Measurements from ENCODE around the gene SMC6. TPM values are rescaled to one million over a fixed set of nuclear protein-coding genes. Genes with fewer than 3 reads are reported as not detected.

The SMC6 gene
- polyA plus RNA-seq, 1 of the 3 experiments (the other 2 are of a cell fraction): 6.5 TPM

DNA sequence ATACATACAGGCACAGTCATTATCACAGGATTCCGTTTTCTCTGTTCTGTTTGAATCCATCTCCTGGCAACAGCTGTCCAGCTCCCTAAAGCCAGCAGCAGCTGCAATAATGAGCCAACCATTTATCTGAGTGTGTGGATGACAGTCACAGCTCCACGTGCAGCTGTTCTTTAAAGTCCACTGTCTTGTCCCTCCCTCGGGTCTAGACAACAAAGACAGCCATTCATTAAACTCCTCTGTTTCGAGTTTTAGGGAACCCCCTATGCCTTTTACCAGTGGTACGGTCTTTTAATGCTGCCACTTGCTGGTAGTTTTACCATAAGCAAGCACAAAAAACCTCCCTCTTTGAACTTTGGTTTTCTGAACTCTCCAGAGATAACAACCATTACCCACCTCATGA lies 46.6 kb upstream of the SMC6 start:
- no peak overlapping the region for H3K4me2 ChIP-seq

DNA sequence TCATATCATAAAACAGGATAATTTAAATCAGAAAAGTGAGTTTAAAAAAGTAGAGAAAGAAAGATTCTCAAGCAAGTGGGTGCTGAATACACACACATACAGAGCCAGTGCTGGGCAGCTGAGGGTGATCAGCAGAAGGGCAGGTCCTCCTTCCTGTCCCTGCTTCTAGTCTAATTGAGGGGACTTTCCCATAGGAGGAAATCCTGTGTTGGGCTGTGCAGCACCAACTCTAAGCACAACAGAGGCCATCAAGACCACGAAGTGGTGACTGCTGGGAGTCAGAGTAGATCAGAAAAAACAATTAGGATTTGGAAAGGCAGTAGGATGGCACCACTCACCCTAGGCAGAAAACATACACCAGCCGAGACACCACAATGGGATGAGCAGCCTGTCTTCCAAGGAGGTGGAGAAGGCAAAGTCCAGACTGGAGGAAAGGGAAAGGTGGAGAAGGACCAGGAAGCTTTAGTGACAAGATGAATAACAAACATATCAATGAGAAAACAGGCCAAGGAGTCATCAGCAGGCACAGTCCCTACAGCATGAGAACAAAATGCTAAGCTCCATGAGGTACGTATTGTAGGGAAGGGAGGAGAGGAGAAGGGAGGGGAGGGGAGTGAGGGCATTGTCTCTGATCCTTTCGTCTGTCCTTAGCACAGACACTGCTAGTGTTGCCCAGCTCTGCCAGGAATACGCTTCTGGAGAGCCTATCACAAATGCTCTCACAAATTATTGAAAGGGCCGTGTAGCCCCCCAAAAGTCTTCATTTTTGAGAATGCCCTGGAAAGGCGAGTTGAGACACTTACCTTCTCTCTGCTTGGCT lies 45.9 kb upstream of the SMC6 start:
- Histone ChIP-seq H3K9ac (no peak overlapping the region), H3K79me2 (ENCODE audit: insufficient read depth) (no peaks in the 10 kb centered on the region), H4K20me1 (ENCODE audit: insufficient read depth) (no peaks in the 10 kb centered on the region), H3K36me3 (replicated peaks in 1 of 2; ENCODE audit: control insufficient read depth in 1 of 2, insufficient read depth in 2 of 2, low read length in 1 of 2) (no peaks in the 10 kb centered on the region), H3K9me3 (no peaks in the 10 kb centered on the region), H3K4me1 (ENCODE audit: control insufficient read depth in 1 of 2, insufficient read depth in 2 of 2, low read depth in 1 of 2, low read length in 1 of 2) (peaks cover 0 to 10% of the 10 kb centered on the region in 2 experiments; a peak in 1 of 4 replicates), H3K27ac (ENCODE audit: low read depth in 2 of 2, low read length in 1 of 2) (no peak overlapping the region), H3K27me3 (ENCODE audit: insufficient read depth) (no peaks in the 10 kb centered on the region; the same call in 1 of the 2 replicates), H3K9me2 (no peaks in the 10 kb centered on the region), H2AFZ (ENCODE audit: low read depth) (no peak overlapping the region), H3F3A (replicated peaks; ENCODE audit: insufficient read depth) (no peaks in the 10 kb centered on the region), H3K4me3 (ENCODE audit: low read depth in 2 of 2, low read length in 1 of 2) (no peak overlapping the region), H3K4me2 (no peak overlapping the region)
- CTCF ChIA-PET: interaction anchor here (0.6 to 1.4 kb wide), 5 partner anchors 28 to 80 kb away, joined by 3 to 4 read pairs (median 3); no protein-coding TSS in a partner anchor
- POLR2A ChIA-PET: no interaction called here
- WGBS (ENCODE audit: low lambda C conversion rate): 49% methylated on average over 7 of the region's 7 CpGs
- no peak for TF ChIP-seq RXRA (IDR thresholded peaks at IDR 0.05; ENCODE audit: borderline replicate concordance, low read depth)
- no peak for TF ChIP-seq GABPA (IDR thresholded peaks at IDR 0.05; ENCODE audit: low read depth)
- no peak for TF ChIP-seq RFX5 (IDR thresholded peaks at IDR 0.05; ENCODE audit: low read length)
- TF ChIP-seq NRF1 (IDR thresholded peaks at IDR 0.05; ENCODE audit: low read depth, low read length): no peak
- no peak for TF ChIP-seq SMC3 (IDR thresholded peaks at IDR 0.05; ENCODE audit: low read depth, low read length)
- TF ChIP-seq, protein P1, sequence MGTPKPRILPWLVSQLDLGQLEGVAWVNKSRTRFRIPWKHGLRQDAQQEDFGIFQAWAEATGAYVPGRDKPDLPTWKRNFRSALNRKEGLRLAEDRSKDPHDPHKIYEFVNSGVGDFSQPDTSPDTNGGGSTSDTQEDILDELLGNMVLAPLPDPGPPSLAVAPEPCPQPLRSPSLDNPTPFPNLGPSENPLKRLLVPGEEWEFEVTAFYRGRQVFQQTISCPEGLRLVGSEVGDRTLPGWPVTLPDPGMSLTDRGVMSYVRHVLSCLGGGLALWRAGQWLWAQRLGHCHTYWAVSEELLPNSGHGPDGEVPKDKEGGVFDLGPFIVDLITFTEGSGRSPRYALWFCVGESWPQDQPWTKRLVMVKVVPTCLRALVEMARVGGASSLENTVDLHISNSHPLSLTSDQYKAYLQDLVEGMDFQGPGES (IDR thresholded peaks at IDR 0.05; ENCODE audit: low read depth, low read length): no peak
- no peak for TF ChIP-seq RCOR1 (IDR thresholded peaks at IDR 0.05; ENCODE audit: low read length)
- TF ChIP-seq TAF1 (IDR thresholded peaks at IDR 0.05; ENCODE audit: borderline replicate concordance, low read depth, low read length): no peak
- no peak for TF ChIP-seq POLR2AphosphoS5 (IDR thresholded peaks at IDR 0.05; ENCODE audit: low read depth, low read length)
- TF ChIP-seq, protein P2, sequence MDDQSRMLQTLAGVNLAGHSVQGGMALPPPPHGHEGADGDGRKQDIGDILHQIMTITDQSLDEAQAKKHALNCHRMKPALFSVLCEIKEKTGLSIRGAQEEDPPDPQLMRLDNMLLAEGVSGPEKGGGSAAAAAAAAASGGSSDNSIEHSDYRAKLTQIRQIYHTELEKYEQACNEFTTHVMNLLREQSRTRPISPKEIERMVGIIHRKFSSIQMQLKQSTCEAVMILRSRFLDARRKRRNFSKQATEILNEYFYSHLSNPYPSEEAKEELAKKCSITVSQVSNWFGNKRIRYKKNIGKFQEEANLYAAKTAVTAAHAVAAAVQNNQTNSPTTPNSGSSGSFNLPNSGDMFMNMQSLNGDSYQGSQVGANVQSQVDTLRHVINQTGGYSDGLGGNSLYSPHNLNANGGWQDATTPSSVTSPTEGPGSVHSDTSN (IDR thresholded peaks at IDR 0.05): no peak
- TF ChIP-seq, protein P3, sequence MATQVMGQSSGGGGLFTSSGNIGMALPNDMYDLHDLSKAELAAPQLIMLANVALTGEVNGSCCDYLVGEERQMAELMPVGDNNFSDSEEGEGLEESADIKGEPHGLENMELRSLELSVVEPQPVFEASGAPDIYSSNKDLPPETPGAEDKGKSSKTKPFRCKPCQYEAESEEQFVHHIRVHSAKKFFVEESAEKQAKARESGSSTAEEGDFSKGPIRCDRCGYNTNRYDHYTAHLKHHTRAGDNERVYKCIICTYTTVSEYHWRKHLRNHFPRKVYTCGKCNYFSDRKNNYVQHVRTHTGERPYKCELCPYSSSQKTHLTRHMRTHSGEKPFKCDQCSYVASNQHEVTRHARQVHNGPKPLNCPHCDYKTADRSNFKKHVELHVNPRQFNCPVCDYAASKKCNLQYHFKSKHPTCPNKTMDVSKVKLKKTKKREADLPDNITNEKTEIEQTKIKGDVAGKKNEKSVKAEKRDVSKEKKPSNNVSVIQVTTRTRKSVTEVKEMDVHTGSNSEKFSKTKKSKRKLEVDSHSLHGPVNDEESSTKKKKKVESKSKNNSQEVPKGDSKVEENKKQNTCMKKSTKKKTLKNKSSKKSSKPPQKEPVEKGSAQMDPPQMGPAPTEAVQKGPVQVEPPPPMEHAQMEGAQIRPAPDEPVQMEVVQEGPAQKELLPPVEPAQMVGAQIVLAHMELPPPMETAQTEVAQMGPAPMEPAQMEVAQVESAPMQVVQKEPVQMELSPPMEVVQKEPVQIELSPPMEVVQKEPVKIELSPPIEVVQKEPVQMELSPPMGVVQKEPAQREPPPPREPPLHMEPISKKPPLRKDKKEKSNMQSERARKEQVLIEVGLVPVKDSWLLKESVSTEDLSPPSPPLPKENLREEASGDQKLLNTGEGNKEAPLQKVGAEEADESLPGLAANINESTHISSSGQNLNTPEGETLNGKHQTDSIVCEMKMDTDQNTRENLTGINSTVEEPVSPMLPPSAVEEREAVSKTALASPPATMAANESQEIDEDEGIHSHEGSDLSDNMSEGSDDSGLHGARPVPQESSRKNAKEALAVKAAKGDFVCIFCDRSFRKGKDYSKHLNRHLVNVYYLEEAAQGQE (IDR thresholded peaks at IDR 0.05; ENCODE audit: low read depth, low read length): no peak
- DNase-seq: no peak

More for the DNA sequence above, 46.6 kb upstream of the SMC6 start:
- CTCF ChIA-PET: interaction anchor here (1.0 to 1.4 kb wide), 3 partner anchors 28 to 81 kb away, joined by 3 to 4 read pairs (median 3); no protein-coding TSS in a partner anchor
- no peaks in the 10 kb centered on the region for H3K9me2 ChIP-seq
- POLR2A ChIA-PET: no interaction called here
- DNase-seq: no peak
- no peak overlapping the region for H3K9ac ChIP-seq
- H3K9me3 ChIP-seq: no peaks in the 10 kb centered on the region
- no peak overlapping the region for H2AFZ ChIP-seq (ENCODE audit: low read depth)
- H3K79me2 ChIP-seq (ENCODE audit: insufficient read depth): no peaks in the 10 kb centered on the region
- H3K27ac ChIP-seq (ENCODE audit: low read depth in 2 of 2, low read length in 1 of 2): no peak overlapping the region
- no peaks in the 10 kb centered on the region; the same call in 1 of the 2 replicates for H3K27me3 ChIP-seq (ENCODE audit: insufficient read depth)
- no peaks in the 10 kb centered on the region for H4K20me1 ChIP-seq (ENCODE audit: insufficient read depth)
- H3K36me3 ChIP-seq (replicated peaks in 1 of 2; ENCODE audit: control insufficient read depth in 1 of 2, insufficient read depth in 2 of 2, low read length in 1 of 2): no peaks in the 10 kb centered on the region
- no peak for TF ChIP-seq RAD21 (IDR thresholded peaks at IDR 0.05; ENCODE audit: low read length)
- no peak for TF ChIP-seq MEF2A (IDR thresholded peaks at IDR 0.05; ENCODE audit: borderline replicate concordance, low read depth)
- TF ChIP-seq EZH2phosphoT487 (IDR thresholded peaks at IDR 0.05; ENCODE audit: borderline replicate concordance, low read depth): no peak
- no peak for TF ChIP-seq SMC3 (IDR thresholded peaks at IDR 0.05; ENCODE audit: low read depth, low read length)
- no peak for TF ChIP-seq YY1 (IDR thresholded peaks at IDR 0.05; ENCODE audit: low read depth)
- no peak for TF ChIP-seq NRF1 (IDR thresholded peaks at IDR 0.05; ENCODE audit: low read depth, low read length)
- peak; percentile 83; the same call in 1 of the 2 replicates for TF ChIP-seq MXI1 (IDR thresholded peaks at IDR 0.05; ENCODE audit: low read depth, low read length)
- WGBS (ENCODE audit: low lambda C conversion rate): 44% methylated on average over 5 of the region's 5 CpGs
- H3K4me3 ChIP-seq (ENCODE audit: low read depth in 2 of 2, low read length in 1 of 2): no peak overlapping the region
- H3K4me1 ChIP-seq (ENCODE audit: control insufficient read depth in 1 of 2, insufficient read depth in 2 of 2, low read depth in 1 of 2, low read length in 1 of 2): peaks cover 0 to 10% of the 10 kb centered on the region in 2 experiments; a peak in 1 of 4 replicates
- no peaks in the 10 kb centered on the region for H3F3A ChIP-seq (replicated peaks; ENCODE audit: insufficient read depth)
